ENCODE data around the gene FOXN1.
"Not testable (repeated sequence)": the region's sequence is repeated elsewhere in the genome, so short reads cannot be mapped to it uniquely, and the experiment has no call there.

FOXN1 gene

GRCh38 chr17:28519236-28519635, 13.1 kb downstream of the FOXN1 start:
- no peak overlapping the region for H3K27ac Mint-ChIP-seq
- peaks cover 7 to 17% of the 10 kb centered on the region in 2 donors for H3K4me1 Mint-ChIP-seq
- ATAC-seq (replicated peaks): no peak
- peaks cover 0 to 7% of the 10 kb centered on the region in 2 donors for H3K27me3 Mint-ChIP-seq
- no peaks in the 10 kb centered on the region for H3K9me3 Mint-ChIP-seq
- no peak overlapping the region for H3K4me3 Mint-ChIP-seq
- no peak for DNase-seq
- no peaks in the 10 kb centered on the region for H3K36me3 Mint-ChIP-seq

- H3K4me3 Mint-ChIP-seq: no peak overlapping the region
- no peaks in the 10 kb centered on the region for H3K9me3 Mint-ChIP-seq
- DNase-seq (no peak), ATAC-seq (replicated peaks) (no peak)
- no peak overlapping the region for H3K27ac Mint-ChIP-seq
- H3K36me3 Mint-ChIP-seq: no peaks in the 10 kb centered on the region
- peaks cover 7 to 17% of the 10 kb centered on the region in 2 donors for H3K4me1 Mint-ChIP-seq
- H3K27me3 Mint-ChIP-seq: peaks cover 0 to 7% of the 10 kb centered on the region in 2 donors
Observed at GRCh38 chr17:28520687-28521086, 14.5 kb downstream of the FOXN1 start.

GRCh38 chr17:28521311-28522085, 15.3 kb downstream of the FOXN1 start:
- H3K27ac Mint-ChIP-seq: no peak overlapping the region
- no peak for DNase-seq
- ATAC-seq (replicated peaks): no peak
- H3K36me3 Mint-ChIP-seq: no peaks in the 10 kb centered on the region
- H3K4me1 Mint-ChIP-seq: peaks cover 7 to 17% of the 10 kb centered on the region in 2 donors
- H3K9me3 Mint-ChIP-seq: no peaks in the 10 kb centered on the region
- H3K4me3 Mint-ChIP-seq: no peak overlapping the region
- H3K27me3 Mint-ChIP-seq: peaks cover 0 to 7% of the 10 kb centered on the region in 2 donors

GRCh38 chr17:28522281-28522680, 16.1 kb downstream of the FOXN1 start:
- H3K27ac Mint-ChIP-seq; DNase-seq; H3K9me3 Mint-ChIP-seq; ATAC-seq (replicated peaks); H3K36me3 Mint-ChIP-seq; H3K4me3 Mint-ChIP-seq; H3K27me3 Mint-ChIP-seq: not testable (repeated sequence)
- peaks cover 7 to 17% of the 10 kb centered on the region in 2 donors for H3K4me1 Mint-ChIP-seq

GRCh38 chr17:28523186-28523585, 17.0 kb downstream of the FOXN1 start:
- Mint-ChIP-seq H3K4me3 (no peak overlapping the region), H3K27me3 (peaks cover 0 to 7% of the 10 kb centered on the region in 2 donors), H3K9me3 (no peaks in the 10 kb centered on the region), H3K4me1 (peaks cover 4 to 12% of the 10 kb centered on the region in 2 donors), H3K36me3 (no peaks in the 10 kb centered on the region), H3K27ac (no peak overlapping the region)
- DNase-seq (no peak), ATAC-seq (replicated peaks) (no peak)

GRCh38 chr17:28523876-28524275, 17.7 kb downstream of the FOXN1 start:
- H3K36me3 Mint-ChIP-seq: no peaks in the 10 kb centered on the region
- H3K9me3 Mint-ChIP-seq: no peaks in the 10 kb centered on the region
- ATAC-seq (replicated peaks): no peak
- peaks cover 0 to 5% of the 10 kb centered on the region in 2 donors for H3K27me3 Mint-ChIP-seq
- H3K4me3 Mint-ChIP-seq: no peak overlapping the region
- H3K4me1 Mint-ChIP-seq: peaks cover 0 to 6% of the 10 kb centered on the region in 2 donors
- no peak for DNase-seq
- no peak overlapping the region for H3K27ac Mint-ChIP-seq

- H3K4me1 Mint-ChIP-seq: no peaks in the 10 kb centered on the region
- H3K9me3 Mint-ChIP-seq: no peaks in the 10 kb centered on the region
- H3K4me3 Mint-ChIP-seq: no peak overlapping the region
- ATAC-seq (replicated peaks): no peak
- no peak for DNase-seq
- no peaks in the 10 kb centered on the region for H3K36me3 Mint-ChIP-seq
- no peak overlapping the region for H3K27ac Mint-ChIP-seq
- no peaks in the 10 kb centered on the region for H3K27me3 Mint-ChIP-seq
Observed at GRCh38 chr17:28524476-28525424, 18.6 kb downstream of the FOXN1 start.

GRCh38 chr17:28526381-28526780, 20.2 kb downstream of the FOXN1 start:
- H3K27me3 Mint-ChIP-seq: peaks cover 4 to 8% of the 10 kb centered on the region in 2 donors
- H3K4me3 Mint-ChIP-seq: no peak overlapping the region
- H3K36me3 Mint-ChIP-seq: no peaks in the 10 kb centered on the region
- no peak overlapping the region for H3K27ac Mint-ChIP-seq
- DNase-seq (no peak), ATAC-seq (replicated peaks) (no peak)
- no peaks in the 10 kb centered on the region for H3K9me3 Mint-ChIP-seq
- H3K4me1 Mint-ChIP-seq: no peaks in the 10 kb centered on the region

GRCh38 chr17:28527181-28527681, 21.1 kb downstream of the FOXN1 start:
- DNase-seq: no peak
- Mint-ChIP-seq H3K9me3 (no peaks in the 10 kb centered on the region), H3K27ac (no peak overlapping the region), H3K27me3 (peaks cover 4 to 11% of the 10 kb centered on the region in 2 donors), H3K36me3 (no peaks in the 10 kb centered on the region), H3K4me1 (no peaks in the 10 kb centered on the region), H3K4me3 (no peak overlapping the region)
- ATAC-seq (replicated peaks): no peak

GRCh38 chr17:28527859-28528258, 21.7 kb downstream of the FOXN1 start:
- Mint-ChIP-seq H3K4me3 (no peak overlapping the region), H3K36me3 (no peaks in the 10 kb centered on the region), H3K27ac (no peak overlapping the region), H3K4me1 (no peaks in the 10 kb centered on the region), H3K27me3 (peaks cover 4 to 11% of the 10 kb centered on the region in 2 donors), H3K9me3 (no peaks in the 10 kb centered on the region)
- no peak for DNase-seq
- ATAC-seq (replicated peaks): no peak

GRCh38 chr17:28528327-28529012, 22.3 kb downstream of the FOXN1 start:
- Mint-ChIP-seq H3K4me1 (no peaks in the 10 kb centered on the region), H3K27ac (no peak overlapping the region), H3K27me3 (peaks cover 4 to 11% of the 10 kb centered on the region in 2 donors), H3K4me3 (no peak overlapping the region), H3K9me3 (no peaks in the 10 kb centered on the region), H3K36me3 (no peaks in the 10 kb centered on the region)
- ATAC-seq (replicated peaks) (no peak), DNase-seq (no peak)

- Mint-ChIP-seq H3K27me3 (peaks cover 4 to 11% of the 10 kb centered on the region in 2 donors), H3K4me3 (no peak overlapping the region), H3K27ac (no peak overlapping the region), H3K4me1 (no peaks in the 10 kb centered on the region), H3K36me3 (no peaks in the 10 kb centered on the region), H3K9me3 (no peaks in the 10 kb centered on the region)
- no peak for ATAC-seq (replicated peaks)
- DNase-seq: no peak
Observed at GRCh38 chr17:28529013-28529400, 22.9 kb downstream of the FOXN1 start.

- no peaks in the 10 kb centered on the region for H3K36me3 Mint-ChIP-seq
- no peaks in the 10 kb centered on the region for H3K4me1 Mint-ChIP-seq
- H3K27ac Mint-ChIP-seq: no peak overlapping the region
- DNase-seq: no peak
- peaks cover 4 to 11% of the 10 kb centered on the region in 2 donors for H3K27me3 Mint-ChIP-seq
- no peaks in the 10 kb centered on the region for H3K9me3 Mint-ChIP-seq
- H3K4me3 Mint-ChIP-seq: no peak overlapping the region
- no peak for ATAC-seq (replicated peaks)
Observed at GRCh38 chr17:28530250-28530649, 24.1 kb downstream of the FOXN1 start.

- Mint-ChIP-seq H3K4me1 (no peaks in the 10 kb centered on the region), H3K4me3 (no peak overlapping the region), H3K27me3 (peaks cover 4 to 11% of the 10 kb centered on the region in 2 donors), H3K36me3 (no peaks in the 10 kb centered on the region), H3K9me3 (no peaks in the 10 kb centered on the region), H3K27ac (no peak overlapping the region)
- no peak for DNase-seq
- ATAC-seq (replicated peaks): no peak
Observed at GRCh38 chr17:28530926-28531325, 24.8 kb downstream of the FOXN1 start.
